Neural crest cell (in vitro differentiated cells): ENCODE data around the gene TNFAIP8. TPM values are rescaled to one million over a fixed set of nuclear protein-coding genes. Genes with fewer than 3 reads are reported as not detected.
"Not testable (repeated sequence)": the region's sequence is repeated elsewhere in the genome, so short reads cannot be mapped to it uniquely, and the experiment has no call there.

Experiments
- DNase-seq: peaks from one replicate; pipeline ENCODE4 v3.0.0; 2021; ENCODE audit warnings: low read depth, mixed read lengths, low spot score
- H3K27ac Mint-ChIP-seq: one replicate; pipeline ENCODE4 v1.8.0; 2021; ENCODE audit warnings: mild to moderate bottlenecking, mixed read lengths; ENCODE audit not compliant: unreplicated experiment
- H3K27me3 Mint-ChIP-seq: 2 replicates; pipeline ENCODE4 v1.8.0; 2021; ENCODE audit warnings: low read depth, mild to moderate bottlenecking, mixed read lengths
- H3K36me3 Mint-ChIP-seq: 2 replicates; pipeline ENCODE4 v1.8.0; 2021; ENCODE audit warnings: low read depth, mild to moderate bottlenecking, mixed read lengths
- H3K4me1 Mint-ChIP-seq: 2 replicates; pipeline ENCODE4 v1.8.0; 2021; ENCODE audit warnings: mixed read lengths
- H3K4me3 Mint-ChIP-seq: one replicate; pipeline ENCODE4 v1.8.0; 2021; ENCODE audit warnings: mild to moderate bottlenecking, mixed read lengths
- H3K9me3 Mint-ChIP-seq: 2 replicates; pipeline ENCODE4 v1.8.0; 2021; ENCODE audit warnings: mixed read lengths
- total RNA-seq: library from RNA; stranded (reverse); gene quantifications from 2 replicates; pipeline ENCODE4 v1.2.1, GENCODE V29; 2021
- TF ChIP-seq, protein P1 (sequence below): fragments of 200-600 bp; sonication (generic); conservative IDR thresholded peaks from 2 replicates; pipeline ENCODE4 v1.5.0; 2021; ENCODE audit warnings: antibody characterized with exemption, mild to moderate bottlenecking

TNFAIP8 gene
- total RNA-seq, 1 donor from 2014 or later = 8.6 TPM

DNA sequence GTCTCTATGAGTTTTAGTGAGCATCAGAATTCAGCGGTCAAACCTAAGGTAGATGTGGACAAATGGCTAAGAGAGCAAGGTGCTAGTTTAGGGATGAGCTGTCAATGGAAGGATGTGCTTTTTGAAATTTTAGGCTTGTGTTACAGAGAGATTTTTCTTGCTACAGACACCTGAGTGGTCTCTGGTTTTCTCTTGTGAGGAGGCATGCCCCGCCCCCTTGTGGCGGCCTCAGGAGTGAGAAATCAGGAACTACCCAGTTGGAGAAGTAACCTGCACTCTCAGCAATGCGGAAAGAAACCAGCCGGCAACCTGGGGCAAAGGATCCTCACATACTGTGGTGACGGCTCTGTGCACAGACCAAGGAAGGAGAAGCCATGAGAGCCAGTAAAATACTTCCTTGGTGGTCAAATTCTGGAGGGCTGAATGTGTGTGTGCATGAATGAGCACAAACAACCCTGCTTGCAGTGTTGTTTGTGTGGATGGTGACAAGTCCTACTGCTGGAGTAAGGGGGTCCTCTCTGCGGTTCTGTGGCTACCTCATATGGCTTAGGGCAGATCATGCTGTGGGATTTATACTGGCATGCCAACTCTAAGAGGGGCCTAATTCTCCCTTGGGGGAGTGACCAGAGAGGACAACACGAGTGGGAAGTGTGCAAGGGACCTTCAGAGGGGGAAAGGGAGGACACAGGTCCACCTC, 79.8 kb downstream of the TNFAIP8 start:
- Mint-ChIP-seq H3K9me3 (peaks cover 4% of the 10 kb centered on the region), H3K36me3 (peaks cover 1% of the 10 kb centered on the region), H3K27ac (no peak overlapping the region), H3K27me3 (peaks cover 10% of the 10 kb centered on the region), H3K4me1 (no peaks in the 10 kb centered on the region), H3K4me3 (no peak overlapping the region)
- peak; percentile 46 for DNase-seq
- TF ChIP-seq, protein P1, sequence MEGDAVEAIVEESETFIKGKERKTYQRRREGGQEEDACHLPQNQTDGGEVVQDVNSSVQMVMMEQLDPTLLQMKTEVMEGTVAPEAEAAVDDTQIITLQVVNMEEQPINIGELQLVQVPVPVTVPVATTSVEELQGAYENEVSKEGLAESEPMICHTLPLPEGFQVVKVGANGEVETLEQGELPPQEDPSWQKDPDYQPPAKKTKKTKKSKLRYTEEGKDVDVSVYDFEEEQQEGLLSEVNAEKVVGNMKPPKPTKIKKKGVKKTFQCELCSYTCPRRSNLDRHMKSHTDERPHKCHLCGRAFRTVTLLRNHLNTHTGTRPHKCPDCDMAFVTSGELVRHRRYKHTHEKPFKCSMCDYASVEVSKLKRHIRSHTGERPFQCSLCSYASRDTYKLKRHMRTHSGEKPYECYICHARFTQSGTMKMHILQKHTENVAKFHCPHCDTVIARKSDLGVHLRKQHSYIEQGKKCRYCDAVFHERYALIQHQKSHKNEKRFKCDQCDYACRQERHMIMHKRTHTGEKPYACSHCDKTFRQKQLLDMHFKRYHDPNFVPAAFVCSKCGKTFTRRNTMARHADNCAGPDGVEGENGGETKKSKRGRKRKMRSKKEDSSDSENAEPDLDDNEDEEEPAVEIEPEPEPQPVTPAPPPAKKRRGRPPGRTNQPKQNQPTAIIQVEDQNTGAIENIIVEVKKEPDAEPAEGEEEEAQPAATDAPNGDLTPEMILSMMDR = peak; percentile 66

DNA sequence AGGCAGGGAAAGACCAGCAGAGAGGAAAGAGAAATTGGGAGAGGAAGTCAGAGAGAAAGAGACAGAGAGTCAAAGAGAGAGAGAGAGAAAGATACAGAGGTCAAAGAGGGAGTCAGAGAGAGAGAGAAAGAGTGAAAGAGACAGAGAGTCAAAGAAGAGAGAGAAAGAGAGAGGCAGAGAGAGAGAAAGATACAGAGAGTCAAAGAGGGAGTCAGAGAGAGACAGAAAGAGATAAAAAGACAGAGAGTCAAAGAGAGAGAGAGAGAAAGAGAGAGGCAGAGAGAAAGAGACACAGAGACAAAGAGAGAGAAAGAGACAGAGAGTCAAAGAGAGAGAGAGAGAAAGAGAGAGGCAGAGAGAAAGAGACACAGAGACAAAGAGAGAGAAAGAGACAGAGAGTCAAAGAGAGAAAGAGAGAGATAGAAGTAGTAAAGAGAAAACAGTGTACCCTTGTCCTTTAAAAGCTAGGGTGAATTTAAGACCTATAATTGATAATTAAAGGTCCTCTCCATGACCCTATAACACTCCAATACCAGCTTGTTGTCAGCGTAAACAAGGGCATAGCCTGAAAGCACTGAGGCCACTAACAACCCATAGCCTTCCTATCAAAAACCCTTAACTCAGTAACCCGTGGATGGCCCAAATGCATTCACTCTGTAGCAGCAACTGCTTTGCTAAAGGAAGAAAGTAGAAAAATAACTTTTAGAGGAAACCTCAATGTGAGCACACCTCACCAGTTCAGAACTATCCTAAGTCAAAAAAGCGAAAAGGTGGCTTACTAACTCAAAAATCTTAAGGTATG, 82.2 kb downstream of the TNFAIP8 start:
- H3K4me3 Mint-ChIP-seq, H3K9me3 Mint-ChIP-seq, H3K27ac Mint-ChIP-seq, H3K4me1 Mint-ChIP-seq, H3K36me3 Mint-ChIP-seq, DNase-seq: not testable (repeated sequence)
- peaks cover 15% of the 10 kb centered on the region for H3K27me3 Mint-ChIP-seq

DNA sequence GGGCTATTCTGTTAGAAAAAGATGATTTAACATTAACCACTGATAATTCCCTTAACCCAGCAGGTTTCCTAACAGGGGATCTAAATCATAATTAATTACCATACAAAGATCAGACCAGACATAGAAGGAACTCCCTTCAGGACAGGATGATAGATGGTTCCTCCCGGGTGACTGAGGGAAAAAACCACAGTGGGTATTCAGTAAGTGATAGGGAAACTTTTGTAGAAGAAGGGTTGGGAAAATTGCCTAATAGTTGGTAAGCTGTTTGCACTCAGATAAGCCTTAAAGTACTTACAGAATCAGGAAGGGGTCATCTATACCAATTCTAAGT, 82.7 kb downstream of the TNFAIP8 start:
- not testable (repeated sequence) for DNase-seq, H3K9me3 Mint-ChIP-seq, H3K4me3 Mint-ChIP-seq, H3K36me3 Mint-ChIP-seq, H3K4me1 Mint-ChIP-seq, H3K27ac Mint-ChIP-seq
- peaks cover 15% of the 10 kb centered on the region for H3K27me3 Mint-ChIP-seq

- Mint-ChIP-seq H3K9me3 (peaks cover 6% of the 10 kb centered on the region), H3K27ac (no peak overlapping the region), H3K4me3 (no peak overlapping the region), H3K27me3 (peaks cover 15% of the 10 kb centered on the region), H3K4me1 (no peaks in the 10 kb centered on the region), H3K36me3 (peaks cover 6% of the 10 kb centered on the region)
- TF ChIP-seq, protein P1 = no peak
- DNase-seq = no peak
Observed at GRCh38 chr5:119439140-119439631, 83.4 kb downstream of the TNFAIP8 start.

- not testable (repeated sequence) for H3K4me3 Mint-ChIP-seq, H3K27ac Mint-ChIP-seq, DNase-seq, H3K36me3 Mint-ChIP-seq, H3K4me1 Mint-ChIP-seq, H3K9me3 Mint-ChIP-seq
- peaks cover 15% of the 10 kb centered on the region for H3K27me3 Mint-ChIP-seq
Observed at GRCh38 chr5:119439632-119440031, 83.8 kb downstream of the TNFAIP8 start.

- H3K27me3 Mint-ChIP-seq, DNase-seq, H3K27ac Mint-ChIP-seq, H3K9me3 Mint-ChIP-seq, H3K4me1 Mint-ChIP-seq, H3K4me3 Mint-ChIP-seq, H3K36me3 Mint-ChIP-seq: not testable (repeated sequence)
Observed at GRCh38 chr5:119444643-119445042, 88.8 kb downstream of the TNFAIP8 start.

DNA sequence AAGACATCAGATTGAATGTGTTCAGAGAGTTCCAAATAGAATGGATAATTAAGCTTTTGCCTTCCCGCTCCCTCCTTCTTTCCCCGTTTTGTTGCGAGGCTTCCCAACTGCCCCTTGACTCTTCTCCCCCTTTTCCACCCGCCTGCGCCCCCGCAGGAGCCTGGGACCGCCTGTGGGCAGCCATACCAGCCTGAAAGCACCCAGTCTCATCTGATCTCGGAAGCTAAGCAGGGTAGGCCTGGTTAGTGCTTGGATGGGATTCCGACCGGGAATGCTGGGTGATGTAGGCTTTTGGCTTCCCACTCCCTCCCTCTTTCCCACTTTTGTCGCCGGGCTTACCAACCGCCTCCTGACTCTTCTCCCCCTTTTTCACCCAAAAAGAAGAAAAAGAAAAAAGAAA, 89.7 kb downstream of the TNFAIP8 start:
- TF ChIP-seq, protein P1 = no peak
- Mint-ChIP-seq H3K27ac (no peak overlapping the region), H3K4me1 (no peaks in the 10 kb centered on the region), H3K9me3 (peaks cover 8% of the 10 kb centered on the region), H3K4me3 (no peak overlapping the region), H3K27me3 (peaks cover 4% of the 10 kb centered on the region), H3K36me3 (peaks cover 7% of the 10 kb centered on the region)
- no peak for DNase-seq

Other genes with a start within 250 kb of the TNFAIP8 start
- gene HSD17B4, start 96.5 kb downstream of the TNFAIP8 start, total RNA-seq = 179 and 214 TPM in 2 replicates